Smooth muscle cell (in vitro differentiated cells): ENCODE results near the gene ZFP28. TPM values are rescaled to one million over a fixed set of nuclear protein-coding genes. Genes with fewer than 3 reads are reported as not detected.

ENCODE experiments used
- DNase-seq: peaks from one replicate; lab custom pipeline; 2025; ENCODE audit not compliant: unreplicated experiment; lab: John Stamatoyannopoulos, UW
- H2AFZ ChIP-seq: fragments of 200-600 bp; sonication (generic); 2 replicates; pipeline ENCODE4 v1.6.0; 2016; ENCODE audit warnings: antibody characterized with exemption, low read depth, mild to moderate bottlenecking
- H3F3A ChIP-seq: fragments of 200-600 bp; sonication (generic); 2 replicates; pipeline ENCODE4 v1.6.0; 2017; ENCODE audit warnings: antibody characterized with exemption, low read depth
- H3K27ac ChIP-seq: fragments of 200-600 bp; sonication (generic); 2 replicates; pipeline ENCODE4 v1.5.1; 2016; ENCODE audit warnings: low read depth, mild to moderate bottlenecking
- H3K27me3 ChIP-seq: fragments of 200-600 bp; sonication (generic); 2 replicates; pipeline ENCODE4 v1.6.1; 2016; ENCODE audit warnings: low read depth, mild to moderate bottlenecking
- H3K36me3 ChIP-seq: fragments of 200-600 bp; sonication (generic); 2 replicates; pipeline ENCODE4 v1.5.1; 2016; ENCODE audit warnings: low read depth
- H3K4me1 ChIP-seq: fragments of 200-600 bp; sonication (generic); 2 replicates; pipeline ENCODE4 v1.5.1; 2016; ENCODE audit warnings: low read depth
- H3K4me2 ChIP-seq: fragments of 200-600 bp; sonication (generic); 2 replicates; pipeline ENCODE4 v1.6.0; 2016; ENCODE audit warnings: mild to moderate bottlenecking
- H3K4me3 ChIP-seq: fragments of 200-600 bp; sonication (generic); 2 replicates; pipeline ENCODE4 v1.5.1; 2016; ENCODE audit warnings: mild to moderate bottlenecking
- H3K79me2 ChIP-seq: fragments of 200-600 bp; sonication (generic); 2 replicates; pipeline ENCODE4 v1.6.0; 2016; ENCODE audit warnings: low read depth, mild to moderate bottlenecking
- H3K9ac ChIP-seq: fragments of 200-600 bp; sonication (generic); 2 replicates; pipeline ENCODE4 v1.6.0; 2016; ENCODE audit warnings: low read depth
- H3K9me3 ChIP-seq: fragments of 200-600 bp; sonication (generic); replicated peaks from 2 replicates; pipeline ENCODE4 v1.5.1; 2016; ENCODE audit warnings: low read depth
- H4K20me1 ChIP-seq: fragments of 200-600 bp; sonication (generic); 2 replicates; pipeline ENCODE4 v1.6.0; 2016; ENCODE audit warnings: low read depth
- CTCF ChIP-seq: fragments of 200-600 bp; sonication (generic); IDR thresholded peaks from 2 replicates; pipeline ENCODE4 v1.5.1; 2017; ENCODE audit warnings: borderline replicate concordance, mild to moderate bottlenecking, antibody characterized with exemption; ENCODE audit not compliant: insufficient read depth, poor library complexity, severe bottlenecking
- WGBS: methylation state at CpG from one replicate; pipeline ENCODE4 v1.1.7; 2016; ENCODE audit warnings: low lambda C conversion rate; 5-methylcytosine and 5-hydroxymethylcytosine counted together
- polyA plus RNA-seq: library from polyadenylated mRNA; unstranded; fragments of >200 nt; fragmentation: Nextera tagmentation; extraction: Ambion mirVana; gene quantifications from 2 replicates; pipeline ENCODE4 v1.2.1, GENCODE V29; 2016
- total RNA-seq: library from RNA; depleted of rRNA; stranded (reverse); fragments of >200 nt; gene quantifications from 2 replicates; pipeline ENCODE4 v1.2.3, GENCODE V29; 2014

ZFP28 gene
- total and polyA plus RNA-seq, 2 experiments from 2014 or later, result 6.2 to 6.9 TPM

- 97% methylated on average over 11 of the region's 11 CpGs for whole genome bisulfite sequencing
- TF ChIP-seq CTCF, result no peak
- Histone ChIP-seq H3K4me2 (no peak overlapping the region), H3K79me2 (no peaks in the 10 kb centered on the region), H3K4me1 (no peaks in the 10 kb centered on the region), H3K9ac (no peak overlapping the region), H3K27ac (no peak overlapping the region), H3K27me3 (no peaks in the 10 kb centered on the region), H3K36me3 (peaks cover 79% of the 10 kb centered on the region), H3F3A (no peaks in the 10 kb centered on the region), H4K20me1 (no peaks in the 10 kb centered on the region), H2AFZ (no peak overlapping the region), H3K9me3 (peaks cover 97% of the 10 kb centered on the region), H3K4me3 (peak overlapping the region; percentile 10)
- no peak for DNase-seq
These were observed 39.2 kb downstream of the ZFP28 start for GRCh38 chr19:56577719-56578602.

- Histone ChIP-seq H3K79me2 (peaks cover 44% of the 10 kb centered on the region), H3K4me1 (no peaks in the 10 kb centered on the region), H3K27me3 (no peaks in the 10 kb centered on the region), H4K20me1 (no peaks in the 10 kb centered on the region), H3F3A (no peaks in the 10 kb centered on the region), H3K36me3 (no peaks in the 10 kb centered on the region), H3K9ac (no peak overlapping the region), H3K9me3 (no peaks in the 10 kb centered on the region), H2AFZ (peak overlapping the region; percentile 95), H3K27ac (no peak overlapping the region), H3K4me3 (peak overlapping the region; percentile 99), H3K4me2 (peak overlapping the region; percentile 91)
- 80% methylated on average over 4 of the region's 4 CpGs for WGBS
- no peak for TF ChIP-seq CTCF
- no peak for DNase-seq
These were observed 55.7 kb downstream of the ZFP28 start for GRCh38 chr19:56594446-56594782.

- H3K4me3 ChIP-seq, result peak within 1 kb of the TSS; percentile 99
- no peaks in the 10 kb centered on the region for H3K36me3 ChIP-seq
- no peaks in the 10 kb centered on the region for H3K4me1 ChIP-seq
- H3K9me3 ChIP-seq, result no peaks in the 10 kb centered on the region
- H3F3A ChIP-seq, result no peaks in the 10 kb centered on the region
- no peaks in the 10 kb centered on the region for H4K20me1 ChIP-seq
- 1% methylated on average over 45 of the region's 52 CpGs for WGBS
- no peaks in the 10 kb centered on the region for H3K27me3 ChIP-seq
- peaks cover 49% of the 10 kb centered on the region for H3K79me2 ChIP-seq
- H3K27ac ChIP-seq, result no peak within 1 kb of the TSS
- H3K9ac ChIP-seq, result peak within 1 kb of the TSS; percentile 85
- peak within 1 kb of the TSS; percentile 91 for H3K4me2 ChIP-seq
- DNase-seq, result peak; percentile 64
- no peak for TF ChIP-seq CTCF
- H2AFZ ChIP-seq, result peak within 1 kb of the TSS; percentile 95
These were observed 56.2 kb downstream of the ZFP28 start, which contains the start of gene ZNF71 for GRCh38 chr19:56594783-56595547. Gene ZNF71, plus strand, starts transcription at chr19:56595302. Its CDS starts 6,257 bp downstream, at chr19:56601559.
